Measurements from ENCODE around the gene ABHD2. TPM values are rescaled to one million over a fixed set of nuclear protein-coding genes. Genes with fewer than 3 reads are reported as not detected.

Gene ABHD2
- total and polyA plus RNA-seq, 4 donors, result 11.7 to 200 (median 59.3) TPM

DNA sequence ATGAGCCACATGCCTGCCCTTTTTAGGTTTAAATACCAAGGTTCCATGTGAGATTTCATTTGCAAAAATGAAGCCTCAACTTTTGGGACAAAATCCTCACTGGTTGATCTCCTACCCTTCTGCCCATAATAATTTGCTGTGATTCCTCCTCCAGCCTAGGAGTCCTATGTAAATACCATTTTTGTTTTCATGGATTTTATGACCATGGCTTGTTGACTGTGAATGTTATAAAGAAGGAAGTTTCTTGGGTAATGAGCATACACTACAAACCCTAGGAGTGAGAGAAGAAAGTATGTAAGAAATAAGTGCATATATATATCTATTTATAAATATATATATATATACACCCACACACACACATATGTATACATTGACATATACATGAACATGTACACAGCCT lies 120.0 kb downstream of the ABHD2 start:
- Histone ChIP-seq H3K27me3 (ENCODE audit: control insufficient read depth in 3 of 3, insufficient read depth in 3 of 3, low read length in 2 of 3) (no peaks in the 10 kb centered on the region), H3K4me3 (no peak overlapping the region), H3K9ac (ENCODE audit: insufficient read depth in 1 of 2, low read length in 2 of 2) (no peak overlapping the region), H3K4me1 (ENCODE audit: control insufficient read depth in 5 of 5, insufficient read depth in 5 of 5, low read length in 5 of 5) (peaks cover 0 to 5% (median 0%) of the 10 kb centered on the region in 5 donors), H3K36me3 (ENCODE audit: control insufficient read depth in 4 of 4, insufficient read depth in 4 of 4, low read length in 4 of 4) (peaks cover 0 to 2% (median 0%) of the 10 kb centered on the region in 4 donors), H3K27ac (ENCODE audit: low read depth in 1 of 2, low read length in 1 of 2) (no peak overlapping the region), H3K9me3 (ENCODE audit: control insufficient read depth in 4 of 4, insufficient read depth in 3 of 4, low read length in 3 of 4) (no peaks in the 10 kb centered on the region)
- TF ChIP-seq, protein P1, sequence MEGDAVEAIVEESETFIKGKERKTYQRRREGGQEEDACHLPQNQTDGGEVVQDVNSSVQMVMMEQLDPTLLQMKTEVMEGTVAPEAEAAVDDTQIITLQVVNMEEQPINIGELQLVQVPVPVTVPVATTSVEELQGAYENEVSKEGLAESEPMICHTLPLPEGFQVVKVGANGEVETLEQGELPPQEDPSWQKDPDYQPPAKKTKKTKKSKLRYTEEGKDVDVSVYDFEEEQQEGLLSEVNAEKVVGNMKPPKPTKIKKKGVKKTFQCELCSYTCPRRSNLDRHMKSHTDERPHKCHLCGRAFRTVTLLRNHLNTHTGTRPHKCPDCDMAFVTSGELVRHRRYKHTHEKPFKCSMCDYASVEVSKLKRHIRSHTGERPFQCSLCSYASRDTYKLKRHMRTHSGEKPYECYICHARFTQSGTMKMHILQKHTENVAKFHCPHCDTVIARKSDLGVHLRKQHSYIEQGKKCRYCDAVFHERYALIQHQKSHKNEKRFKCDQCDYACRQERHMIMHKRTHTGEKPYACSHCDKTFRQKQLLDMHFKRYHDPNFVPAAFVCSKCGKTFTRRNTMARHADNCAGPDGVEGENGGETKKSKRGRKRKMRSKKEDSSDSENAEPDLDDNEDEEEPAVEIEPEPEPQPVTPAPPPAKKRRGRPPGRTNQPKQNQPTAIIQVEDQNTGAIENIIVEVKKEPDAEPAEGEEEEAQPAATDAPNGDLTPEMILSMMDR (IDR thresholded peaks at IDR 0.05; ENCODE audit: control extremely low read depth, extremely low read depth), result no peak
- no peak for DNase-seq
- no peak for ATAC-seq (ENCODE audit: insufficient read depth, low FRiP score)

DNA sequence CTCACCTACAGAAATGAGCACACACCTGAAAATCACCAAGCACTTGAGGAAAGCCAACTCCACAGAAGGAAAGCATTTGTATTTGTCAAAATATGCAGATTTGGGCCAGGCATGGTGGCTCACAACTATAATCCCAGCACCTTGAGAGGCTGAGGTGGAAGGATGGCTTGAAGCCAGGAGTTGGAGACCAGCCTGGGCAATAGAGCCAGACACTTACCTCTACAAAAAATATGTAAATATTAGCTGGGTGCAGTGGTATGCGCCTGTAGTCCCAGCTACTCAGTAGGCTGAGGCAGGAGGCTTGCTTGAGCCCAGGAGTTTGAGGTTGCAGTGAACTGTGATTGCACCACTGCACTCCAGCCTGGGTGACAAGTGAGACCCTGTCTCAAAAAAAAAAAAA lies 120.8 kb downstream of the ABHD2 start:
- Histone ChIP-seq H3K4me1 (ENCODE audit: control insufficient read depth in 5 of 5, insufficient read depth in 5 of 5, low read length in 5 of 5) (peaks cover 0 to 5% (median 0%) of the 10 kb centered on the region in 5 donors), H3K9ac (ENCODE audit: insufficient read depth in 1 of 2, low read length in 2 of 2) (no peak overlapping the region), H3K9me3 (ENCODE audit: control insufficient read depth in 4 of 4, insufficient read depth in 3 of 4, low read length in 3 of 4) (no peaks in the 10 kb centered on the region), H3K4me3 (no peak overlapping the region), H3K27ac (ENCODE audit: low read depth in 1 of 2, low read length in 1 of 2) (no peak overlapping the region), H3K36me3 (ENCODE audit: control insufficient read depth in 4 of 4, insufficient read depth in 4 of 4, low read length in 4 of 4) (peaks cover 0 to 2% (median 0%) of the 10 kb centered on the region in 4 donors), H3K27me3 (ENCODE audit: control insufficient read depth in 3 of 3, insufficient read depth in 3 of 3, low read length in 2 of 3) (no peaks in the 10 kb centered on the region)
- 70 to 100% methylated on average over 1 of the region's 1 CpG for WGBS, 2 donors
- ATAC-seq (ENCODE audit: insufficient read depth, low FRiP score), result no peak
- DNase-seq, result no peak
- TF ChIP-seq, protein P1 (IDR thresholded peaks at IDR 0.05; ENCODE audit: control extremely low read depth, extremely low read depth), result no peak

DNA sequence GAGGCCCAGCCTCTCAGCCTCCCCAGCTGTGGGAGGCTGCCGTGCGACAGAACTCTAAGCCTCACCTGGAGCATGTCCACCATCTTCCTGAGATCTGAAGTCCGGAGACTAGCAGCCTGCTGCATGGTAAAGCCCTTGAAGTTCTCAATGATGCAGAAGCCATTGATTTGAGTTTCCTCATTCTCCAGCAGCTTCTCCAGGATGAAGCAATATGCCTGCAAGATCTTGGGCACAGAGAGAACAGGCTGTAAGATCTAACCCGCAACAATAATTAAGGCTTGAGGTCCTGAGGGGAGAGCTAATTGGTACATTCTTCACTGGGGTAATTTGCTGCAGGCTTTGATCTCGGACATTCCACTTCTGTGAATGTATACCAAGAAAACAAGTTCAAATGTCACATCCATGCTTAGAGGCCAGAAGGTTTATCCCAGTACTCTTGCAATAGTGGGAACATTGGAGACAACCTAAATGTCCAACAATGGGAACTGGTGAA lies 123.5 kb downstream of the ABHD2 start:
- 75 to 81% methylated on average over 5 of the region's 5 CpGs for WGBS, 2 donors
- ATAC-seq (ENCODE audit: insufficient read depth, low FRiP score), result no peak

More for the DNA sequence above, 123.5 kb downstream of the ABHD2 start:
- Histone ChIP-seq H3K27me3 (ENCODE audit: control insufficient read depth in 3 of 3, insufficient read depth in 3 of 3, low read length in 2 of 3) (no peaks in the 10 kb centered on the region), H3K36me3 (ENCODE audit: control insufficient read depth in 4 of 4, insufficient read depth in 4 of 4, low read length in 4 of 4) (no peaks in the 10 kb centered on the region), H3K4me1 (ENCODE audit: control insufficient read depth in 5 of 5, insufficient read depth in 5 of 5, low read length in 5 of 5) (peaks cover 0 to 5% (median 0%) of the 10 kb centered on the region in 5 donors), H3K27ac (ENCODE audit: low read depth in 1 of 2, low read length in 1 of 2) (no peak overlapping the region), H3K9ac (ENCODE audit: insufficient read depth in 1 of 2, low read length in 2 of 2) (no peak overlapping the region), H3K4me3 (no peak overlapping the region), H3K9me3 (ENCODE audit: control insufficient read depth in 4 of 4, insufficient read depth in 3 of 4, low read length in 3 of 4) (no peaks in the 10 kb centered on the region)
- TF ChIP-seq, protein P1 (IDR thresholded peaks at IDR 0.05; ENCODE audit: control extremely low read depth, extremely low read depth), result no peak
- no peak for DNase-seq

Measured in lung (tissue), 12 donors.